ENCODE data around the gene LIMS2. TPM values are rescaled to one million over a fixed set of nuclear protein-coding genes. Genes with fewer than 3 reads are reported as not detected.
A peak's percentile ranks its signal among the peaks of the same experiment; 100 is the strongest.

The LIMS2 gene
- total RNA-seq, 1 donor from 2014 or later: 112 TPM

GRCh38 chr2:127674241-127675209 is 805 bp downstream of the LIMS2 start:
- peak; percentile 53 for DNase-seq (ENCODE audit: low spot score)

- DNase-seq (ENCODE audit: low spot score): peak; percentile 40
Measured at GRCh38 chr2:127673291-127674069, 1.9 kb downstream of the LIMS2 start.

GRCh38 chr2:127672341-127673224 is 2.7 kb downstream of the LIMS2 start:
- DNase-seq (ENCODE audit: low spot score): peak; percentile 40

- DNase-seq (ENCODE audit: low spot score): peak; percentile 35
Measured at GRCh38 chr2:127671557-127672302, 3.6 kb downstream of the LIMS2 start.

GRCh38 chr2:127670957-127671290 is 4.4 kb downstream of the LIMS2 start:
- DNase-seq (ENCODE audit: low spot score): peak; percentile 18

GRCh38 chr2:127670055-127670956 is 5.0 kb downstream of the LIMS2 start:
- DNase-seq (ENCODE audit: low spot score): peak; percentile 4

- no peak for DNase-seq (ENCODE audit: low spot score)
Measured at GRCh38 chr2:127669056-127669455, 6.3 kb downstream of the LIMS2 start.

- DNase-seq (ENCODE audit: low spot score): no peak
Measured at GRCh38 chr2:127665267-127665893, 9.9 kb downstream of the LIMS2 start.

GRCh38 chr2:127664895-127665225 is 10.5 kb downstream of the LIMS2 start:
- no peak for DNase-seq (ENCODE audit: low spot score)

- no peak for DNase-seq (ENCODE audit: low spot score)
Measured at GRCh38 chr2:127664065-127664894, 11.1 kb downstream of the LIMS2 start.

GRCh38 chr2:127663566-127664064 is 11.7 kb downstream of the LIMS2 start:
- DNase-seq (ENCODE audit: low spot score): no peak

- DNase-seq (ENCODE audit: low spot score): no peak
Measured at GRCh38 chr2:127662937-127663565, 12.3 kb downstream of the LIMS2 start.

GRCh38 chr2:127661949-127662510 is 13.3 kb downstream of the LIMS2 start:
- no peak for DNase-seq (ENCODE audit: low spot score)

- DNase-seq (ENCODE audit: low spot score): no peak
Measured at GRCh38 chr2:127661072-127661649, 14.2 kb downstream of the LIMS2 start.

GRCh38 chr2:127660291-127660578 is 15.1 kb downstream of the LIMS2 start:
- no peak for DNase-seq (ENCODE audit: low spot score)

GRCh38 chr2:127659408-127660290 is 15.7 kb downstream of the LIMS2 start:
- no peak for DNase-seq (ENCODE audit: low spot score)
